Astrocyte of the cerebellum (primary cell): ENCODE data around the gene OR2AT4.

Experiments used
- DNase-seq: peaks from one replicate; pipeline ENCODE4 v3.0.0-alpha.2; 2011; ENCODE audit warnings: low read depth
- H3K4me3 ChIP-seq: 2 replicates; pipeline ENCODE4 v1.5.1; 2011; ENCODE audit warnings: mild to moderate bottlenecking, low read depth, low read length, moderate library complexity
- CTCF ChIP-seq: IDR thresholded peaks from 2 replicates; pipeline ENCODE4 v1.5.1; 2012; ENCODE audit warnings: low read length, low read depth, moderate library complexity, mild to moderate bottlenecking; ENCODE audit errors: missing control alignments
- in situ Hi-C: cut with HindIII; loops from 2 replicates; pipeline ENCODE4 v1.10.0; 2017; ENCODE audit warnings: low sequenced_read_pairs

Gene OR2AT4

GRCh38 chr11:75079546-75079945, 17.1 kb downstream of the OR2AT4 start:
- no peak for DNase-seq
- in situ Hi-C loops = no loop called here
- no peak overlapping the region for H3K4me3 ChIP-seq
- no peak for TF ChIP-seq CTCF

- TF ChIP-seq CTCF = no peak
- DNase-seq = no peak
- H3K4me3 ChIP-seq = no peak overlapping the region
- in situ Hi-C loops = no loop called here
These were observed 18.4 kb downstream of the OR2AT4 start for GRCh38 chr11:75078233-75078632.

- in situ Hi-C loops = no loop called here
- no peak for TF ChIP-seq CTCF
- no peak overlapping the region for H3K4me3 ChIP-seq
- DNase-seq = no peak
These were observed 19.4 kb downstream of the OR2AT4 start for GRCh38 chr11:75077316-75077715.

GRCh38 chr11:75076671-75077070, 20.0 kb downstream of the OR2AT4 start:
- TF ChIP-seq CTCF = no peak
- H3K4me3 ChIP-seq = no peak overlapping the region
- no peak for DNase-seq
- in situ Hi-C loops = no loop called here

GRCh38 chr11:75073459-75074190, 23.1 kb downstream of the OR2AT4 start:
- peak; percentile 16 for TF ChIP-seq CTCF
- in situ Hi-C loops = no loop called here
- no peak overlapping the region for H3K4me3 ChIP-seq
- no peak for DNase-seq

GRCh38 chr11:75072582-75072981, 24.1 kb downstream of the OR2AT4 start:
- in situ Hi-C loops = no loop called here
- H3K4me3 ChIP-seq = no peak overlapping the region
- no peak for DNase-seq
- TF ChIP-seq CTCF = no peak
